AG04450 (cell line): Measurements from ENCODE around the gene EMP2. TPM values are rescaled to one million over a fixed set of nuclear protein-coding genes. Genes with fewer than 3 reads are reported as not detected.

Source experiments
- CTCF ChIA-PET: fragments of 300-600, 350-600 bp; formaldehyde crosslinking; extraction: SDS; loops from one replicate; lab custom pipeline; 2022; ENCODE audit warnings: antibody characterized with exemption, inconsistent platforms; lab: Charles Lee
- POLR2A ChIA-PET: fragments of 350-600 bp; formaldehyde crosslinking; extraction: SDS; loops from one replicate; lab custom pipeline; 2021; ENCODE audit warnings: antibody characterized with exemption, inconsistent platforms; lab: Yijun Ruan, JAX
- DNase-seq: peaks from one replicate; pipeline ENCODE4 v3.0.0-alpha.2; 2011; ENCODE audit warnings: low read depth, low spot score
- H3K27ac ChIP-seq: one replicate; pipeline ENCODE4 v1.5.1; 2012; ENCODE audit warnings: low read depth, low read length, control low read depth
- H3K27me3 ChIP-seq: one replicate; pipeline ENCODE4 v1.6.0; 2012; ENCODE audit warnings: low read length; ENCODE audit not compliant: control insufficient read depth, insufficient read depth
- H3K4me3 ChIP-seq: 2 replicates; pipeline ENCODE4 v1.5.1; 2011; ENCODE audit warnings: mild to moderate bottlenecking, low read depth, low read length, control low read depth
- H3K9me3 ChIP-seq: 2 replicates; pipeline ENCODE4 v1.5.1; 2012; ENCODE audit warnings: low read length; ENCODE audit not compliant: control insufficient read depth, insufficient read depth
- polyA plus RNA-seq: library from polyadenylated mRNA; depleted of rRNA; stranded (reverse); fragments of >200 nt; gene quantifications from 2 replicates; pipeline ENCODE4 v1.2.3, GENCODE V29; 2011
- TF ChIP-seq, protein P1 (sequence below): IDR thresholded peaks from 2 replicates; pipeline ENCODE4 v1.5.1; 2011; ENCODE audit warnings: low read depth, low read length, control low read depth, inconsistent platforms

The EMP2 gene
- polyA plus RNA-seq, 1 experiment, result 15.2 TPM

DNA sequence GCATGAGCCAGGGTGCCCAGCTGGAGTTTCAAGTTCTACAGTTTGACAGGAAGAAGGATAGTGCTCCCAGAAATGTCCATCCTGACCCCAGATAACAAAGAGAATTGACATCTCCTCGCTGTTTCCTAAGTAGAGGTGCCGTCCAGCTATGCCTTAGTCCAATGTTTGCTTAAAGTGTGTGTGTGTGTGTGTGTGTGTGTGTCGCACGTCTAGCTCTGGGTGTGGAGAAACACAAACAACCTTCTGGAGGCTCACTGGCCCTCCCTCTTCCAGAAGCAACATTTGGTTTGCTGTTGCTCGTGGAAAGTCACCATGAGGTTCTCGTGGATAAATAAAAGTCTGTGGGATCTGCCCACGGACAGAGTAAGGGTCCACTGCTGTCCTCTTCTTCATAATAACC, 22.1 kb downstream of the EMP2 start:
- no peak overlapping the region for H3K27ac ChIP-seq
- ChIA-PET POLR2A (interaction anchor here (0.7 kb wide), 1 partner anchor 21 kb away, joined by 3 read pairs; no protein-coding TSS in a partner anchor), CTCF (no interaction called here)
- peaks cover 9% of the 10 kb centered on the region for H3K9me3 ChIP-seq
- H3K27me3 ChIP-seq, result no peaks in the 10 kb centered on the region
- H3K4me3 ChIP-seq, result no peak overlapping the region
- TF ChIP-seq, protein P1, sequence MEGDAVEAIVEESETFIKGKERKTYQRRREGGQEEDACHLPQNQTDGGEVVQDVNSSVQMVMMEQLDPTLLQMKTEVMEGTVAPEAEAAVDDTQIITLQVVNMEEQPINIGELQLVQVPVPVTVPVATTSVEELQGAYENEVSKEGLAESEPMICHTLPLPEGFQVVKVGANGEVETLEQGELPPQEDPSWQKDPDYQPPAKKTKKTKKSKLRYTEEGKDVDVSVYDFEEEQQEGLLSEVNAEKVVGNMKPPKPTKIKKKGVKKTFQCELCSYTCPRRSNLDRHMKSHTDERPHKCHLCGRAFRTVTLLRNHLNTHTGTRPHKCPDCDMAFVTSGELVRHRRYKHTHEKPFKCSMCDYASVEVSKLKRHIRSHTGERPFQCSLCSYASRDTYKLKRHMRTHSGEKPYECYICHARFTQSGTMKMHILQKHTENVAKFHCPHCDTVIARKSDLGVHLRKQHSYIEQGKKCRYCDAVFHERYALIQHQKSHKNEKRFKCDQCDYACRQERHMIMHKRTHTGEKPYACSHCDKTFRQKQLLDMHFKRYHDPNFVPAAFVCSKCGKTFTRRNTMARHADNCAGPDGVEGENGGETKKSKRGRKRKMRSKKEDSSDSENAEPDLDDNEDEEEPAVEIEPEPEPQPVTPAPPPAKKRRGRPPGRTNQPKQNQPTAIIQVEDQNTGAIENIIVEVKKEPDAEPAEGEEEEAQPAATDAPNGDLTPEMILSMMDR, result no peak
- no peak for DNase-seq

DNA sequence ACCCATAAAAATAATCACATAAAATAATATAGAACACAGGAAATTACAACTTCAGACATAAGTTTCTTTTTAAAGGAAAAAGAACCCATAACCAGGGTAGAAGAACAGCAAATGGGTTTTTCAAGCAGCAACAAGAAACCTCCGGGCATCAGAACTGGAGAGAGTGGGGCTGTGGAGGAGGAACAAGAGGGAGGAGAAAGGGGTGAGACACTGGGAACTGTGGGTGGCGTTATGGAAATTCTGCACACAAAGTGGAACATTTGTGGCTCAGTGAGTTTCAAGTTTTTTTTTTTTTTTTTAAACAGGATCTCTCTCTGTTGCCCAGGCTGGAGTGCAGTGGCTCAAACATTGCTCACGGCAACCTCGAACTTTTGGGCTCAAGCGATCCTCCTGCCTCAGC, 22.6 kb downstream of the EMP2 start:
- peaks cover 8% of the 10 kb centered on the region for H3K9me3 ChIP-seq
- TF ChIP-seq, protein P1, result no peak
- no peak overlapping the region for H3K27ac ChIP-seq
- no peak for DNase-seq
- no peaks in the 10 kb centered on the region for H3K27me3 ChIP-seq
- H3K4me3 ChIP-seq, result no peak overlapping the region
- ChIA-PET CTCF (no interaction called here), POLR2A (interaction anchor here (0.7 kb wide), 1 partner anchor 22 kb away, joined by 3 read pairs; no protein-coding TSS in a partner anchor)

DNA sequence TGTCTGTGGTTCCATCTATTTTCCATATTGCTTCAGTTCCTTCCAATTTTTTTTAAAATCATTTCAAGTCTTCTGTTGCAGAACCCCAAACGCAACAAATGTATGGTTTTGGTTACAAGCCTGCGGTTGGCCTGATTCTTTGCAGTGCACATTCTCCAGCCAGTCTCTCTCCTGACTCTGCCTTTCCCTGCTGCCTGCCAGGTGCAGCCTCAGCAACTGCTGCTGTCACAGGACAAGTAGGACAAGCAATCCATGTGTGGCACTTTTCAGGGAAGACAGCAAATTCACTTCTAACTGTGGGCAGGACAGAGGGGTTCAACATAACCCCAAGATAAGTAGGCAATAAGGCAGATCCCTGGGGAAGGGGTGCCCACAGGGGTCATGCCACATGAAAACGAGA, 24.2 kb downstream of the EMP2 start:
- POLR2A ChIA-PET, result no interaction called here
- no peak for DNase-seq
- Histone ChIP-seq H3K27me3 (no peaks in the 10 kb centered on the region), H3K9me3 (no peaks in the 10 kb centered on the region; the same call in 1 of the 2 replicates), H3K4me3 (no peak overlapping the region), H3K27ac (no peak overlapping the region)
- CTCF ChIA-PET, result no interaction called here
- TF ChIP-seq, protein P1, result no peak

DNA sequence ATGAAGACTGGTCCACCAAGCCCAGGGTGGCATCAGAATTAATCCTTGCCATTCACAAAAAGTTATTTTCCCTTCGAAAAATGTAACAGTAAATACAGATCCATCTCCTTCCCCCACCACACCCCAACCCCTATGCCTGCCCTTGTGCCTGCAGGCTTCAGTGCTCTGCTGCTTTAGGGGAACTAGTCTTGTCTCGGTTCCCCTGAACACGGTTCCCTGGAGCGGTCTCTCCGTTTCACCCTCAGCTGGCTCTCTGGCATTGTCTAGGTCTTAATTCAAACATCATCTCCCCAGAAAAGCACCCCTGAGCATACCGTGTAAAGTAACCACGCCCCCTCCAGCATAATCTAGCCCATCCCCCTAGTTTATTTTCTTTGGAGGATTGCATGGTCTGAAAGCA, 25.8 kb downstream of the EMP2 start:
- ChIA-PET POLR2A (no interaction called here), CTCF (interaction anchor here (0.7 kb wide), 1 partner anchor 1894 kb away, joined by 3 read pairs; no protein-coding TSS in a partner anchor)
- no peak for DNase-seq
- TF ChIP-seq, protein P1, result no peak
- no peak overlapping the region for H3K4me3 ChIP-seq
- H3K27me3 ChIP-seq, result no peaks in the 10 kb centered on the region
- no peaks in the 10 kb centered on the region; the same call in 1 of the 2 replicates for H3K9me3 ChIP-seq
- no peak overlapping the region for H3K27ac ChIP-seq

DNA sequence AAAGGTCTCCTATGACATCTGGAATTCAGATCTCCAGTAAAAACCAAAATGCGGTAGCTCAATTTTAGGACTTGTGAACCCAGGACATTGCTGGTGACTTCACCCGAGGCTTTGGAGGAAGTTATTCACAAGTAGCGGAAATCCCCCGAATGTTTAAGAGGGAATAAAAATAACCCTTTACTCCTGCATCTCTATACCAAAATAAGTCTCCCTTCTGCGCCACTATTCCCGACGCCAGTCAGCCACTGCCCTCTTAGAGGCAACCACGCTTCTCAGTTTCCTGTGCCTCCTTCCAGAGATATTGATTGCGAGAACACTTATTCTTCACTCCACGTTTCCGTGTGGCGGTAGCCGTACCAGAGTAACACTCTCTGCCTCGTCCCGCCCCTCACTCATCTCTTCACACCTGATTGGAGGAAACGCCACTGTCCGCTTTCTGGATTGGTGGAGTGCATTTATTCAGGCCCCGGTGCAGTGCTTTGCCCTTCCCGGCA, 27.4 kb downstream of the EMP2 start:
- H3K4me3 ChIP-seq, result no peak overlapping the region
- no peak for DNase-seq
- POLR2A ChIA-PET, result no interaction called here

More for the DNA sequence above, 27.4 kb downstream of the EMP2 start:
- Histone ChIP-seq H3K9me3 (peaks cover 8% of the 10 kb centered on the region; the same call in 1 of the 2 replicates), H3K27me3 (no peaks in the 10 kb centered on the region), H3K27ac (no peak overlapping the region)
- TF ChIP-seq, protein P1, result no peak
- CTCF ChIA-PET, result interaction anchor here (0.9 kb wide), 1 partner anchor 32 kb away, joined by 3 read pairs; no protein-coding TSS in a partner anchor
